ENCODE data around the gene INAFM2. TPM values are rescaled to one million over a fixed set of nuclear protein-coding genes. Genes with fewer than 3 reads are reported as not detected.

INAFM2 gene
- total RNA-seq, 1 experiment from 2014 or later, result 23.4 TPM

DNA sequence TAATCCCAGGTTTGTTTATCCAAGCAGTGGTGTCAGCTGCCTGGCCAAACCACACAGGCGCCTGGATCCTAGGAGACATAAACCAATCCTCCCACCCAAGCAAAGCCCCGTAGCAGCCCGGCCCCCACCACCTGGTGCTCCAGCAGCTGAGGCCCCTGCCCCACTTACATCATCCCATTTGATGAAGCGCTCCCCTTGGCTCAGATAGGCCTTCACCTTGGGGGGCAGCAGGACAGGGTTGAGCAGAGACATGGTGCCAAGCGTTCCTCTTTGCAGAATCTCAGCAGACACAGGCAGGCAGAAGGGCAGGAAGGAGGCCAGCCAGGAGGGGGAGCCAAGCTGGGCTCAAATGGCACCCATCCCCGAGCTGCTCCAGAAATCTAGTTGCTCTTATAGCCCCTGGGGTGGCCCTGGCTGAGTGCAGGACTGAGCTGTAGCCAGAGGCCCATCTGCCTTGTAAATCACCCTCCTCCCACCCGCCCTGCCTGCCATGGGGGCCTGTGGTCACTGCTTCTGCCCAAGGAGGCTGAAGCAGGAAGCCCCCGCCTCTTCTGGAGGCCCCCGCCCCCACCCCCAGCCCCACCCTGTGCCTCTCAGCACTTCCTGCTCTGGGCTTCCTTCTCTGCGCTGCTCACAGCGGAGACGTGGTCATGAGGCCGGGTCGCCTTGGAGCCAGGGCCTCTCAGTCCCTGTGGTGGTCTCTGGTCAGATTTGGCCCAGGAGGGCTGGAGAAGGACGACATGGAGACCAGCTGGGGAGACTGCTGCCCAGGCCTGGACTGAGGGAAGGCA lies 15.9 kb upstream of the INAFM2 start, which contains the start of gene PLCB2:
Gene PLCB2, minus strand, starts transcription at position 515 of the 791 bp plus-strand sequence. Its CDS starts 263 bp downstream, at position 252.
- Histone ChIP-seq H3K9me3 (replicated peaks) (no peaks in the 10 kb centered on the region), H3K4me1 (peaks cover 34% of the 10 kb centered on the region), H3K27me3 (no peaks in the 10 kb centered on the region)

DNA sequence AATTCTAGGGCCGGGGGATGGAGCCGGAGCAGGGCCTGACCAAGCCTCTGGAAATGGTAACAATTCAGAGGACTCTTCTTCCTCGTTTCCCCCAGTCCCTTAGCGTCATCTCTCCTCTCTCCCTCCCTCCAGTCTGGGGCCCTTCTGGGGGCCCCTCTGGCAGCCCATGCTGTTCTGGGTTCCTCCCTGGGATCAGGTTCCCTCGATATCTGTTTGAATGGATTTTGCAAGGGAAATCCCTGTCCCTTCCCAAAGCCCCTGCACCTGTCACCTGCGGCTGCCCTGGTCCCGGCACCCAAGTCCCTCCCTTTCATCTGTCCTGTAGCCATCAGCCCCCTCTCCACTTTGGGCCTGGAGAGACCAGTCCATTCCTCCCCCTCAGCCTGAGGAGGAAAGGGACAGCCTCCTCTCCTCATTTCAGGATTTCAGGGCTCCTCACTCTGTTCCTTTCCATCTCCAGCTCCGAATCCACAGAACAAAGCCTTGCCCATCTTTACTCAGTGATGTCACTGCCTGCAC lies 14.1 kb upstream of the INAFM2 start:
- Histone ChIP-seq H3K9me3 (replicated peaks) (no peaks in the 10 kb centered on the region), H3K27ac (peak overlapping the region; percentile 54; the same call in 1 of the 2 replicates), H3K36me3 (no peaks in the 10 kb centered on the region), H3K4me3 (peak overlapping the region; percentile 39; the same call in 1 of the 2 replicates), H3K27me3 (no peaks in the 10 kb centered on the region), H3K4me1 (peaks cover 44% of the 10 kb centered on the region)
- DNase-seq, result peak; percentile 27 to 52

More for the DNA sequence above, 15.9 kb upstream of the INAFM2 start, which contains the start of gene PLCB2:
- Histone ChIP-seq H3K4me3 (peak within 1 kb of the TSS; percentile 39), H3K36me3 (no peaks in the 10 kb centered on the region), H3K27ac (peak within 1 kb of the TSS; percentile 54; the same call in 1 of the 2 replicates)
- peak; percentile 96 to 97 for DNase-seq

DNA sequence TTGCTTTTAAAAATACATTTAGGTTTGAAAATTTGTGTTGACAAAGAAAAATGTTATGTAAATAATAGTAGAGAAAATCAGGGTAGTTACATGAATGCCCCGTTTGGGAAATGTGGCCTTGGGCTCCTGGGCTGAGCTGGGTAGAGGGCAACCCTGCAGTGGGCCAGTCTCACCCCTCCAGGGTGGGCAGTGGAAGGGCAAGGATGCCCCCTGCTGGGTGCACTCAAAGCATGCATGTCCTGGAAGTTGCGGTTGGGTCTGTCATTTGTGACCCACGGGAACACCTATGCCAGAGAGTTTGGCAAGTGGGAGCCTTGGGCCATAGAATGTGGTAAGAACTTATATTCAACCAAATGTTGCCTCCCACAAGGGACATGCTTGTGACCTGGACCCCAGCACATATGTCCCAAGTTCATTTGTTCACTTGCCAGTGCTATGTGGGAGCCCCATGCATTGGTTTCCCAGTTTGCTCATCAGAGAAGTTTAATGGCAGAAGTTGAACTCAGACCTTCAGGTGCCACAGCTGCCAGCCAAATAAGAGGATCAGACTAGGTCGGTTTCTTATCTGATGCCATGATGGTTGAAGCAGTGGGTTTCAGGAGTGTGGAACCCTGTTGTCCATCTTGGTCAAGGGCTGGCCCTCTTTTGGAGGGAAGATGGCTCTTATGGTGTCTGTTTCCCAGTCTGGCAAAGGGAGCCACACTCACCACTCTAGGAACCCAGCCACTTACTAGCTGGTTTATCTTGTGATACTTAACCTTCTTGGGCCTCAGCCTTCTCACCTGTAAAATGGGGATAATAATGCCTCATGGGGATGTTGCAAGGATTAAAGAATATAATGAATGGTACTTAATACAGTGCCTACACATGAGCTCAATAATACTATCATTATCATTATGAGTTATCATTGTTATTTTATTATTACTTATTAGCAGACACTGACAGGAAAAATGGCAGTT lies 13.2 kb upstream of the INAFM2 start:
- Histone ChIP-seq H3K4me3 (no peak overlapping the region), H3K9me3 (replicated peaks) (no peaks in the 10 kb centered on the region), H3K36me3 (no peaks in the 10 kb centered on the region), H3K27me3 (no peaks in the 10 kb centered on the region), H3K27ac (no peak overlapping the region), H3K4me1 (peaks cover 42% of the 10 kb centered on the region)
- DNase-seq, result peak; percentile 78 to 86

GRCh38 chr15:40310993-40311392 lies 12.5 kb upstream of the INAFM2 start:
- H3K4me3 ChIP-seq, result no peak overlapping the region
- no peak overlapping the region for H3K27ac ChIP-seq
- DNase-seq, result no peak
- no peaks in the 10 kb centered on the region for H3K9me3 ChIP-seq (replicated peaks)
- H3K4me1 ChIP-seq, result peaks cover 35% of the 10 kb centered on the region
- no peaks in the 10 kb centered on the region for H3K36me3 ChIP-seq
- H3K27me3 ChIP-seq, result no peaks in the 10 kb centered on the region

- H3K9me3 ChIP-seq (replicated peaks), result no peaks in the 10 kb centered on the region
- no peak overlapping the region for H3K27ac ChIP-seq
- H3K36me3 ChIP-seq, result no peaks in the 10 kb centered on the region
- no peaks in the 10 kb centered on the region for H3K27me3 ChIP-seq
- no peak for DNase-seq
- no peak overlapping the region for H3K4me3 ChIP-seq
- peaks cover 29% of the 10 kb centered on the region for H3K4me1 ChIP-seq
Observed at GRCh38 chr15:40312370-40313158, 10.9 kb upstream of the INAFM2 start.

- DNase-seq, result peak; percentile 80 to 83
- Histone ChIP-seq H3K4me1 (peaks cover 26% of the 10 kb centered on the region), H3K4me3 (no peak overlapping the region), H3K36me3 (no peaks in the 10 kb centered on the region), H3K9me3 (replicated peaks) (no peaks in the 10 kb centered on the region), H3K27me3 (no peaks in the 10 kb centered on the region), H3K27ac (no peak overlapping the region)
Observed at GRCh38 chr15:40313531-40314398, 9.7 kb upstream of the INAFM2 start.

- peaks cover 16% of the 10 kb centered on the region for H3K4me1 ChIP-seq
- H3K36me3 ChIP-seq, result no peaks in the 10 kb centered on the region
- H3K4me3 ChIP-seq, result no peak overlapping the region
- DNase-seq, result no peak
- H3K27me3 ChIP-seq, result no peaks in the 10 kb centered on the region
- H3K9me3 ChIP-seq (replicated peaks), result no peaks in the 10 kb centered on the region
- no peak overlapping the region for H3K27ac ChIP-seq
Observed at GRCh38 chr15:40314723-40315276, 8.7 kb upstream of the INAFM2 start.

- H3K4me1 ChIP-seq, result peaks cover 30% of the 10 kb centered on the region; the same call in 1 of the 2 replicates
- H3K36me3 ChIP-seq, result no peaks in the 10 kb centered on the region
- no peak overlapping the region for H3K4me3 ChIP-seq
- DNase-seq, result no peak
- H3K9me3 ChIP-seq (replicated peaks), result no peaks in the 10 kb centered on the region
- no peak overlapping the region for H3K27ac ChIP-seq
- no peaks in the 10 kb centered on the region for H3K27me3 ChIP-seq
Observed at GRCh38 chr15:40316931-40317330, 6.6 kb upstream of the INAFM2 start.

GRCh38 chr15:40317580-40317979 lies 5.9 kb upstream of the INAFM2 start:
- H3K36me3 ChIP-seq, result no peaks in the 10 kb centered on the region
- H3K27ac ChIP-seq, result no peak overlapping the region
- H3K9me3 ChIP-seq (replicated peaks), result no peaks in the 10 kb centered on the region
- H3K27me3 ChIP-seq, result no peaks in the 10 kb centered on the region
- no peak overlapping the region for H3K4me3 ChIP-seq
- peaks cover 37% of the 10 kb centered on the region for H3K4me1 ChIP-seq
- no peak for DNase-seq

DNA sequence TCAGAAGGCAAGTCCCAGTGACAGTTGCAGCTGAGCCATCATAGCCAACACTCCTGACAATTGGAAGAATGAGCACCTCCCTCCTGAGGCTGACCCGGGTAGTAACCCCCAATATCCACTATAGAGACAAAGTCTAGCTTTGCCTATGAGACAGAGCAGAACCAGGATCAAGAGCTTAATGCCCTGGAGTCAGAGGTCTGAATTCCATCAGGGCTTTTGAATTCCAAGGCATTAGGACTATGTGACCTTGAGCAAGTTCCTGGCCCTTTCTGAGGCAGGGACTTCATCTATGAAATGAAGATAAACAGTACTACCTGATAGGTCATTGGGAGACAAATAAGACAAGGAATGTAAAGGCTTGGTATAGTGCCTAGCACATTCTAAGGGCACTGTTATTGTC lies 3.1 kb upstream of the INAFM2 start:
- Histone ChIP-seq H3K27me3 (no peaks in the 10 kb centered on the region), H3K4me1 (peaks cover 35% of the 10 kb centered on the region), H3K27ac (no peak overlapping the region), H3K4me3 (no peak overlapping the region), H3K9me3 (replicated peaks) (no peaks in the 10 kb centered on the region), H3K36me3 (no peaks in the 10 kb centered on the region)
- DNase-seq, result no peak

DNA sequence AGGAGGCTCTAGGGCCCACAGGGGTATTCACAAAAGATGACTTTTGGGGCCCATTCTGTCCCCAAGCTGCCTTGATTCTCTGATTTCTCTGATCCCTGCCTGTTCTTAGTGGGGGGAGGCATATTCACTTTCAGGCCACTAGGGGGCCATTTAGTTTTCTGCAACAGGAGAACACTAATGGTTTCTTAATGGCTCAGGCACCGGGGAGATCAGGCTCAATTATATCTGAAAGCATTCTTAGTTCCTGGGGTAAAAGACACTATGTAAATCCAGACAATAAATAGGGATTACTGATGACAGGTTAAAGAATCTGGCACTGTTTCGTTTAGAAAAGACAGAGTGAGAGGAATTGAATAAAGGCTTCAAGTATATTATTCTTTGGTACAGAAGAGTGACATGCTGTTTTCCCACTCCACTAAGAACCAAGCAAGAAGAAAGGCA lies 2.5 kb upstream of the INAFM2 start:
- peak; percentile 65 to 80 for DNase-seq

GRCh38 chr15:40322531-40323238 lies 807 bp upstream of the INAFM2 start:
- no peaks in the 10 kb centered on the region for H3K36me3 ChIP-seq
- H3K27me3 ChIP-seq, result no peaks in the 10 kb centered on the region
- peak; percentile 64 to 65 for DNase-seq
- H3K9me3 ChIP-seq (replicated peaks), result no peaks in the 10 kb centered on the region
- peak overlapping the region; percentile 38; the same call in 1 of the 2 replicates for H3K27ac ChIP-seq
- peaks cover 39% of the 10 kb centered on the region for H3K4me1 ChIP-seq
- peak overlapping the region; percentile 45 for H3K4me3 ChIP-seq

More for the DNA sequence above, 2.5 kb upstream of the INAFM2 start:
- Histone ChIP-seq H3K9me3 (replicated peaks) (no peaks in the 10 kb centered on the region), H3K4me1 (peaks cover 35% of the 10 kb centered on the region), H3K27me3 (no peaks in the 10 kb centered on the region), H3K27ac (no peak overlapping the region), H3K36me3 (no peaks in the 10 kb centered on the region), H3K4me3 (no peak overlapping the region)
